ENCODE measurements around the gene GSTCD.

DNA sequence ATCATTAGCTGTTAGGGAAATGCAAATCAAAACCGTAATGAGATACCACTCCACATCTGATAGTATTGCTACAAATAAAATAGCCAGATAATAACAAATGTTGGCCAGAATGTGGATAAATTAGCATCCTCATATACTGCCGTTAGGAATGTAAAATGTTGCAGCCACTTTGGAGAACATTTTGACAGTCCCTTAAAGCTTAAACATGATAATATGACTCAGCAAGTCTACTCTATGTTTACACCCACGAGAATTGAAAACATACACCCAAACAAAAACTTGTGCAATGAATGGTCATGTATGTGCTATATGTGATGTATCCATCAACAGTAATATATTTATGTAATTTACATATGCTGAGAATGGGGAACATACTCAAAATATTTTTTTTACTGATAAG lies 78.2 kb downstream of the GSTCD start:
- TF ChIP-seq MYC (IDR thresholded peaks at IDR 0.05; ENCODE audit: low read depth, low read length) = no peak
- TF ChIP-seq MYC (CRISPR knock-in tag; IDR thresholded peaks at IDR 0.05; ENCODE audit: borderline replicate concordance, low read depth) = no peak
- TF ChIP-seq NFRKB (IDR thresholded peaks at IDR 0.05; ENCODE audit: low read depth) = no peak
- no peak for TF ChIP-seq YY1 (IDR thresholded peaks at IDR 0.05; ENCODE audit: borderline replicate concordance in 1 of 3, control insufficient read depth in 1 of 3, extremely low read depth in 1 of 3, insufficient read depth in 3 of 3, insufficient read length in 1 of 3, insufficient replicate concordance in 2 of 3, low read depth in 1 of 3, low read length in 2 of 3)
- no peak for TF ChIP-seq POU5F1 (IDR thresholded peaks at IDR 0.05; ENCODE audit: borderline replicate concordance, low read depth, low read length, partially characterized antibody)
